ENCODE results near the gene SCNN1A.

GRCh38 chr12:6423267-6424007, 48.1 kb upstream of the SCNN1A start:
- no peak for TF ChIP-seq POLR2A (IDR thresholded peaks at IDR 0.05)
- TF ChIP-seq CTCF (IDR thresholded peaks at IDR 0.05) = peak; percentile 85 to 95 (median 92)

Measured in sigmoid colon (tissue), 3 donors.